Neural crest cell (in vitro differentiated cells): ENCODE measurements around the gene ABCA2. TPM values are rescaled to one million over a fixed set of nuclear protein-coding genes. Genes with fewer than 3 reads are reported as not detected.
A peak's percentile ranks its signal among the peaks of the same experiment; 100 is the strongest.

ENCODE experiments used
- DNase-seq: peaks from one replicate; pipeline ENCODE4 v3.0.0; 2021; ENCODE audit warnings: low read depth, mixed read lengths, low spot score
- H3K27ac Mint-ChIP-seq: one replicate; pipeline ENCODE4 v1.8.0; 2021; ENCODE audit warnings: mild to moderate bottlenecking, mixed read lengths; ENCODE audit not compliant: unreplicated experiment
- H3K27me3 Mint-ChIP-seq: 2 replicates; pipeline ENCODE4 v1.8.0; 2021; ENCODE audit warnings: low read depth, mild to moderate bottlenecking, mixed read lengths
- H3K36me3 Mint-ChIP-seq: 2 replicates; pipeline ENCODE4 v1.8.0; 2021; ENCODE audit warnings: low read depth, mild to moderate bottlenecking, mixed read lengths
- H3K4me1 Mint-ChIP-seq: 2 replicates; pipeline ENCODE4 v1.8.0; 2021; ENCODE audit warnings: mixed read lengths
- H3K4me3 Mint-ChIP-seq: one replicate; pipeline ENCODE4 v1.8.0; 2021; ENCODE audit warnings: mild to moderate bottlenecking, mixed read lengths
- H3K9me3 Mint-ChIP-seq: 2 replicates; pipeline ENCODE4 v1.8.0; 2021; ENCODE audit warnings: mixed read lengths
- CTCF ChIP-seq: fragments of 200-600 bp; sonication (generic); conservative IDR thresholded peaks from 2 replicates; pipeline ENCODE4 v1.5.0; 2021; ENCODE audit warnings: antibody characterized with exemption, mild to moderate bottlenecking
- long read RNA-seq: library from polyadenylated mRNA; unstranded; transcript quantifications from one replicate; pipeline ENCODE4 v2.0.0, GENCODE V29; 2020
- total RNA-seq: library from RNA; stranded (reverse); gene quantifications from 2 replicates; pipeline ENCODE4 v1.2.1, GENCODE V29; 2021

ABCA2 gene
- 31.7 and 37.1 TPM in 2 replicates for total RNA-seq
- long read RNA-seq: 0 reads

- DNase-seq: peak; percentile 28
- H3K27ac Mint-ChIP-seq: no peak within 1 kb of the TSS
- peaks cover 13% of the 10 kb centered on the region for H3K4me1 Mint-ChIP-seq
- H3K36me3 Mint-ChIP-seq: no peaks in the 10 kb centered on the region
- no peaks in the 10 kb centered on the region for H3K27me3 Mint-ChIP-seq
- H3K4me3 Mint-ChIP-seq: peak within 1 kb of the TSS; percentile 84
- no peak for TF ChIP-seq CTCF
- no peaks in the 10 kb centered on the region for H3K9me3 Mint-ChIP-seq
Measured at GRCh38 chr9:137027369-137028262, at the start of gene ABCA2. Gene ABCA2 (minus strand): TSS chr9:137028237. CDS start chr9:137028140, 97 bp downstream.

DNA sequence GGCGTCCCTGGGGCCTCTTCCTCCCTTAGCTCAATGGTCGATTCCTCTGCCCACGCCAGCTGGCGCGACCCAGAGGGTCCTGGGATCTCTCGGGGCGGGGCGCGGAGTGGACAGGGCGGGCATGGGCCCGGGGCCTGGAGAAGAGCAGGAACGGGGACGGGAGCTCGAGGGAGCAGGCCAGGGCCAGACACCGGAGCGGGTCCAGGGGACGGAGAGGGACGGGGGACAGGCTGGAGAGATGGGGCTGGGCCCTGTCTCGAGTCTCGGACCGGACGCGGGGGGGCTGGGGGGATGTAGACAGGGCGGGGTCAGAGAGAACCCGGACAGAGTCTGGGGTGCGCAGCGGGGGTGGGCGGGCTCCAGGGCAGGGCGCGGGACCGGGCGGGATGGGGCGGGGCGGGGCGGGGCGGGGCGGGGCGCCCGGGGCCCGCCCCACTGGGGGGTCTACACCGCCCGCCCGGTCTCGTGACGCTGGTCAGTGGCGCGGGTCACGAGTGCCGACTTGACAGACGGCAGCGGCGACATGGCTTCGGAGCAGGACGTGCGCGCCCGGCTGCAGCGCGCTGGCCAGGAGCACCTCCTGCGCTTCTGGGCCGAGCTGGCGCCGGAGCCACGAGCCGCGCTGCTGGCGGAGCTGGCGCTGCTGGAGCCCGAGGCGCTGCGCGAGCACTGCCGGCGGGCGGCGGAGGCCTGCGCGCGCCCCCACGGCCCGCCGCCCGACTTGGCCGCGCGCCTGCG, 49.1 kb upstream of the ABCA2 start, which contains the start of gene UAP1L1:
UAP1L1 (plus strand) TSS at position 508 of the 738 bp plus-strand sequence; CDS start at position 524, 16 bp downstream.
- no peaks in the 10 kb centered on the region for H3K36me3 Mint-ChIP-seq
- H3K27me3 Mint-ChIP-seq: peaks cover 73% of the 10 kb centered on the region
- H3K27ac Mint-ChIP-seq: no peak within 1 kb of the TSS
- H3K9me3 Mint-ChIP-seq: no peaks in the 10 kb centered on the region
- H3K4me3 Mint-ChIP-seq: peak within 1 kb of the TSS; percentile 49
- no peak for TF ChIP-seq CTCF
- no peaks in the 10 kb centered on the region for H3K4me1 Mint-ChIP-seq
- no peak for DNase-seq

GRCh38 chr9:137076636-137077009, 48.6 kb upstream of the ABCA2 start:
- Mint-ChIP-seq H3K4me3 (peak overlapping the region; percentile 49), H3K27me3 (peaks cover 70% of the 10 kb centered on the region)

DNA sequence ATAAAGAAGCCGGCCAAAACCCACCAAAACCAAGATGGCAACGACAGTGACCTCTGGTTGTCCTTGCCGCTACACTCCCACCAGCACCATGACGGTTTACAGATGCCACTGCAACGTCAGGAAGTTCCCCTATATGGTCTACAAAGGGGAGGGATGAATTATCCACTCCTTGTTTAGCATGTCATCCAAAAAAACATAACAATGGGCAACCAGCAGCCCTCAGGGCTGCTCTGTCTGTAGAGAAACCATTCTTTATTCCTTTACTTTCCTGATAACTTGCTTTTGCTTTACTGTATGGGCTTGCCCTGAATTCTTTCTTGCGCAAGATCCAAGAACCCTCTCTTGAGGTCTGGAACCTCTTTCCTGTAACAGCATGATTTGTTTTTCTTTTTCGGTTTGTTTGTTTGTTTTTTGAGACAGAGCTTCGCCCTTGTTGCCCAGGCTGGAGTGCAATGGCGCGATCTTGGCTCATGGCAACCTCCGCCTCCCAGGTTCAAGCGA, 47.3 kb upstream of the ABCA2 start:
- no peak for DNase-seq
- Mint-ChIP-seq H3K27me3 (peaks cover 68% of the 10 kb centered on the region), H3K4me1 (peaks cover 11% of the 10 kb centered on the region), H3K9me3 (no peaks in the 10 kb centered on the region), H3K27ac (no peak overlapping the region), H3K36me3 (no peaks in the 10 kb centered on the region), H3K4me3 (peak overlapping the region; percentile 42)
- TF ChIP-seq CTCF: no peak

More at GRCh38 chr9:137076636-137077009, 48.6 kb upstream of the ABCA2 start:
- H3K27ac Mint-ChIP-seq: no peak overlapping the region
- no peaks in the 10 kb centered on the region for H3K36me3 Mint-ChIP-seq
- no peak for TF ChIP-seq CTCF
- no peak for DNase-seq
- H3K9me3 Mint-ChIP-seq: no peaks in the 10 kb centered on the region
- no peaks in the 10 kb centered on the region for H3K4me1 Mint-ChIP-seq

DNA sequence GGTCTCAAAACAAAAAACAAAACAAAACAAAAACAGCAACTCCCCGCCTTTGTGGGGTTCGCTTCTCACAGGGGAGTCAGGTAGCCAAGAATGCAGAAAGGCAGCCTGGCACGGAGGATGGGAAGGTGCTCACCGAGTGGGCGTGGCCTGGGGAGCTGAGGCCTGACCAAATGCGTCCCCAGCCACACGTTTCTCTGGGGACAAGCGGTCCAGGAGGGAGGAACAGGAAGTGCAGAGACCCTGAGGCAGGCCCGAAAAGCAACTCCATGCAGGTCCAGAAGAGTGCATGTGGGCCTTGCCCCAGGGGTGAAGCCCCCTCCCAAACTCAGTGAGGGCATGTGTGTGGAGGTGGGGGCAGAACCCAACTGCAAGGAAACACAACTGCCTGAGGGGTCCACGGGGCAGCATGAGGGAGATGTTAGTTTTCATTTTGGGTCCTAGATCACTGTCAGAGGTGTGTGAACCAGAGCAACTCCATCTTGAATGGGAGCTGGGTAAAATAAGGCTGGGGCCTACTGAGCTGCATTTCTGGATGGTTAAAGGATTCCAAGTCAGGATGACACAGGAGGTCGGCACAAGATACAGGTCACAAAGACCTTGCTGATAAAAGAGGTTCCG, 46.7 kb upstream of the ABCA2 start:
- no peak overlapping the region for H3K27ac Mint-ChIP-seq
- no peaks in the 10 kb centered on the region for H3K9me3 Mint-ChIP-seq
- H3K36me3 Mint-ChIP-seq: no peaks in the 10 kb centered on the region
- H3K4me1 Mint-ChIP-seq: peaks cover 11% of the 10 kb centered on the region
- H3K27me3 Mint-ChIP-seq: peaks cover 63% of the 10 kb centered on the region
- peak overlapping the region; percentile 42 for H3K4me3 Mint-ChIP-seq
- no peak for DNase-seq
- TF ChIP-seq CTCF: no peak
